GM18505 (cell line): Measurements from ENCODE around the gene TSPYL1.

ENCODE experiments used
- ATAC-seq: cut with Tn5 transposase; IDR thresholded peaks from one replicate; pipeline ENCODE4 v1.9.1; 2021; ENCODE audit not compliant: unreplicated experiment
- POLR2A ChIP-seq: IDR thresholded peaks from 4 replicates; pipeline ENCODE4 v1.6.1; 2011; ENCODE audit warnings: borderline replicate concordance; ENCODE audit not compliant: insufficient read depth, insufficient read length; ENCODE audit errors: extremely low read depth

TSPYL1 gene

DNA sequence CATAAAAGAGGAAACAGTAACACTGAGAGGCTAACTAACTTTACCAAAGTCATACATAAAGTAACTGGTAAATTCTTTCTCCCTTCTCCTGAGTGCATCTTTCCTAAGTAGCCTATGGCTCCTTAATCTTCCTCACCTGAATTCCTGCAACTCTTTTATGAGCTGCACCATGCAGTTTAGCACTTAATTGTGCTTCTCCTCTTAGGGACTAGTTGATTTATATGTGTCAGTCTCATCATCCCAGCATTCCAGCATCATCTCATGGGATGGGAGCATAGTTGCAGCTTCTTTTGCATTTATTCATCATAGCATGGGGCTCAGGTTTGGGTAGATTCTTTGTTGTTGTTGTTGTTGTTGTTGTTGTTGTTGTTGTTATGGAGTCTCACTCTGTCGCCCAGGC is 3.5 kb upstream of the TSPYL1 start:
- no peak for TF ChIP-seq POLR2A
- no peak for ATAC-seq

DNA sequence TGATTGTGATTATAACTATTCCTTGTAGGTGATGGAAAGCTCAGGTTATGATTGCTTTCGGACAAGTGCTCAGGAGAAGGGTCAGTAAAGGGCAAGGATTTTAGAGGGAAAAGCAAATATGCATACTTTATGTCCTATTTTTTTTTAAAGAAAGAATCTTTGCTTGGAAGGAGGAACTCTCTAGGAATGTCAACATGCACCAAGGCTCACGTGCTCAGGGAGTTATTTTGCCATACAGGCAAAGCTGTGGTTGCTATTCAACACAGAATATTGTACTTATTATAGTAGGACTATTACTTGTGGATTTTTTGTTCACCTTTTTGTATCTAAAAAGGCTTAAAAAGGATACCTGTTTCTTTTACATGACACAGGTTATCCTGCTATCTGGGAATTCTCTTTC is 3.0 kb upstream of the TSPYL1 start:
- no peak for TF ChIP-seq POLR2A
- no peak for ATAC-seq

DNA sequence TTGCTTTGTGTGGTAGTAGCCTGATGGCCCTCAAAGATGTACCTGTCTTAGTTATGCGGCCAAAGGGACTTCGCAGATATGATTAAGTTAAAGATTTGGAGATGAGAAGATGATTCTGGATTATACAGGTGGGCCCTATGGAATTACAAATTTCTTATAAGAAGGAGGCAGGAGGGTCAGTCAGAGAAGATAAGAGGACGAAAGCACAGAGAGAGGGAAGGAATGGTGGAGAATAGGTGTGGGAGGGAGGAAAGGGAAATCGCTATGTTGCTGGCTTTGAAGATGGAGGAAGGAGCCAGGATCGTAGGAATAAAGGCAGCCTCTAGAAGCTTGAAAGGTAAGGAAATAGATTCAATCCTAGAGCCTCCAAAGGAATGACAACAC is 1.2 kb upstream of the TSPYL1 start:
- no peak for TF ChIP-seq POLR2A
- ATAC-seq = no peak

DNA sequence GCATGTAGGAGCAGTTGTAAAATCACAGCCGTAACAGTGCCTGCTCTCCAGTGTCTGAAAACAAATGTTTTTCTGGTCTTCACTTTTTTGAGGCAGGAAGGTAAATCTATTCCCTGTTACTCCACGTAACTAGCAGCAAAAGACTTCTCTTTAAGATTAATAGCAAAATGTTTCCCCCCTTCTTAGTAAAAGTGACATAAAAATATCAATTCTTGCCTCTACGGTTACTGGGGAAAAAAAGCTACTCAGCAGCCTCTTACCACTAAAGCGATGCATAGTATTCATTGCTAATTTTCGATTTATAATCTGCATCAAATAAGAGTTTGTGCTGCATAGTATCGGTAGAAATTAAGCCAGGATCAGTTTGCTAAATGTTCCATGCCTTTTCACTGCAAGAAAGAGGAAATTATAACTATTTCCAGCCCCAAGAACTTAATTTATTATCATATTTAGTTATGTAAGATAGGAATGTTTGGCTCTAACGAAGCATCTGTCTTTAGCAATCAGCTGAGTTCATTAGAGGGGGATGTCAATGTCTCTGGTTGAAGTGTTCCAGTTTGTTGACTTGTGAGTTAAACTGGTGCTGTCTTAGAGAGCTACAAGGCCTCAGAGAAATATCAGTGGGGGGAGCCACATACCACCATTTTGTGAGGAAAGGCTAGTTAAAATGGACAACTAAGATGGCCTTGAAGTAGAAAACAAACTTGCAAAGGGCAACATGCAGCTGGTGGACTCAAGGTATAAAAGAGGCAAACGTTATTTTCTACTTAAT is 617 bp upstream of the TSPYL1 start:
- no peak for TF ChIP-seq POLR2A
- ATAC-seq = no peak

DNA sequence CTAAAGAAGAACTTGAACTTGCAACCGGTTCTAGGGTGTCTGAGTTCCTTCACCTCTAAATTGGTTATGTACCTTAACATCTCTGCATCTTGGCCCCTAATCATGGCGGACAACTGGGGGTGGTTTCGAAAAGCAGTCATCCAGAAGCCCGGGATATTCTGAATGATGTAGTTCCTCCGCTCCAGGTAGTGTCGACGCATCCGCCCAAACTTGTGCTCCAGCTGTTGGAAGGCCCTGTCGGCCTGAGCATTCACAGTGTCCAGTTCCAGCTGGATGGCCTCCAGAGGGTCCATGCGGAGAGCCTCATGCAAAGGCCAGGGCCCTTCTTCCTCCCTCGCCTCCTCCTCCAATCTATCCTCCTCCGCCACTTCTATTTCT is 887 bp downstream of the TSPYL1 start:
- no peak for TF ChIP-seq POLR2A
- ATAC-seq = no peak

DNA sequence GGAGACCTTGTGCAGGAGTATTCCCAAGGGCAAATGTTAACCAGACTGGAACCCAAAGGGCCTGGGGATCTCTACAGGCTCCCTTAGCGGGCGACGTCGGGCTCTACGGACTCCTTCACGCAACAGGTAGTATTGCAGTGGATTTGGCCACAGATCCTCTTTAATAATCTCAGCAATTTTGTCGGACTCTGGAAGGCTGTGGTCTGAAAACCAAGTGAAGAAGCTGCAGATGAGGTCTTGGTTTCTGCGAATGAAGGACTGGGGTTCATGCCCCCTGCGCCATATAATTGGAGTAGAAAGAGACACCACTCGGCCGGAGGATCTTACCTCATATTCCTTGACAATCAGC is 1.3 kb downstream of the TSPYL1 start:
- TF ChIP-seq POLR2A = no peak
- no peak for ATAC-seq

DNA sequence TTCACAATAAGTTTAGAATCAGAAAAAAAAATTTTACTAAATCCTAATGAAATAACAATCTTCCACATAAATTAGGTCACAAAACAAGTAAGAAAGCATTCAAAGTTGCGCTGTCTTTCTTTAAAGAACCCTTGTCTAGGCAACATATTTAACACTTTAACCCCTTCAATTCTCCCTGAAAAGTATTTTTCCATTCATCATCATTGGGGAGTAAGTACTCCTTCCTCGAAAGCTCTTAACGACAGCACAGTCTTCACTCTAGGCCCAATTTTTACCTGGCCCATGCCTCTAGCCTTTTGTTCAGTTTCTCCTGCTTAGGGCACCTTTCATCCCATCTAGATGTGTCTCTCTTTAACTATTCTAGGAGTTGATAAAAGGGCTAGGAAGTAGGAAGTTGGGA is 2.6 kb downstream of the TSPYL1 start:
- ATAC-seq = no peak
- no peak for TF ChIP-seq POLR2A

DNA sequence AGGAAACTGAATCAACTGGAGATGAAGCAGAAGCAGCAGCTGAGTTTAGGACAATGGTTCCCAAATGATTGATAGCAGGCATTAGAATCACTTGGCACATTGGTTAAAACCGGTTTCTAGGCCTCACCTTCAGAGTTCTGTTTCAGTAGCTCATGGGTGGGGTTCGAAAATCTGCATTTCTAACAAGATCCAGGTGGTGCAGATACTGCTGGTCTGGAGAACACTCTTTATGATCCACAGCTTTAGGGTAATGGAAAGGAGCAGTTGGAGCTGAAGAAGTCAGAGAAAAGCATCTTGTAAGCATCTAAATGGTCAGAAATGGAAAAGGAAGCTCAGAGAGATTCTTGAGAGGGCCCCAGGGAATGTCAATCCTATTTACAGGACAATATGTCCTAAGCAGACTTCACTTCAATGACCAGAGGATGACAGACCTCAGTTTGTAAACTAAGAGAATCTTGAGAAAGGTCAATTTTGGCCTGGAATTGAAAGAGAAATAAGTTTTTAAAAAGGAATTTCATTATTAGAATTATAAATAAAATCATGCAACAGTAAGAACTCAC is 8.5 kb downstream of the TSPYL1 start:
- ATAC-seq = no peak
- no peak for TF ChIP-seq POLR2A

DNA sequence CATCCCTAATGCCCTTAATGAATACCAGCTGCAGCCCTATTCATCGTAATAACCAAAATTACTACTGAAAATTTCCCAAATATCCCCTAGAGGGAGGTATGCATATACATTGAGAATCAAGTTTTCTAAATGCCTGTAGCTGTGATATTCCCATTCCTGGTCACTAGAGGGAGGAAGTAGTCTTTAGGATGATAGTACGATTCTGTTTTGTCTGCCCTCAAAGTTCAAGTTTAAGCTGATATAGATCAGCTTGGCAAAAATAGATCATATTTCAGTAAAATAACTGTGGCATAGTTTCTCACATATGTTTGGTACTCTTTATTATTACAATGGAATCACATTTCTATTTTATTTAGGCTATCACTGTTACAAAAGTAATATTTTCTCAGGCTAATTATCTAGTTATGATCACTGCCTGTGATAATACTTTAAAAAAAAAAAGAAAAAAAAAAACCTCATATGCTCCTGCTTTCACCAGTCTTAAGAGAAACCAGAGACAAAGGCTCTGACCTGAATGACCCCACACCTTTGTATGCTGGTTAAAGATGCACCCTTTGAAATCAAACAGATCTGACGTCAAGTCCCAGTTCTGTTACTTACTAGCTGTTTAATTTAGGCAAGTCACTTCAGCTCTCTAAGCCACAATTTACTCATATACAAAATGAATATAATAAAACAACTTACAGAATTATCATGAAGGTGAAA is 11.0 kb downstream of the TSPYL1 start:
- no peak for TF ChIP-seq POLR2A
- ATAC-seq = peak; percentile 87

DNA sequence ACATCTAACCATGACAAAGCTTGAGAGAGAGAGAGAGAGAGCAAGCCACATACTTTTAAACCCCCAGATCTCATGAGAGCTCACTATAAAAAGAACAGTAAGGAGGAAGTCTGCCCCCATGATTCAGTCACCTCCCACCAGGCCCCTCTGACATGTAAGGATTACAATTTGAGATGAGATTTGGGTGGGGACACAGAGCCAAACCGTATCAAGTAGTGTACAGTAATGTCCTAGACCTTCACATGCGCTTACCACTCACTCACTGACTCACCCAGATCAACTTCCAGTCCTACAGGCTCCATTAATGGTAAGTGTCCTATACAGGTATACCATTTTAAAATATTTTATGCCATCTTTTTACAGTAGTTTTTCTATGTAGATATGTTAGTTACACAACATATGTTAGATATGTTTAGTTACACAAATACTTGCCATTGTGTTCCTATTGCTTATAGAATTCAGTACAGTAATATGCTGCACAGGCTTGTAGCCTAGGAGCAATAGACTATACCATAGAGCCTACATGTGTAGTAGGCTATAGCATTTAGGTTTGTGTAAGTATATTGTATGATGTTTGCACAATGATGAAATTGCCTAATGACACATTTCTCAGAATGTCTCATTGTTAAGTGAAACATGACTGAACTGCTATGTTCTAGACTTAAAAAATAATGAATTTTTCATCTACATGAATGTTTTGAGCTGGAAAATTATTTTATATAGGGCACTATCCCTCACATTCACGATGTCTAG is 11.7 kb downstream of the TSPYL1 start:
- peak; percentile 12 for ATAC-seq
- TF ChIP-seq POLR2A = no peak

DNA sequence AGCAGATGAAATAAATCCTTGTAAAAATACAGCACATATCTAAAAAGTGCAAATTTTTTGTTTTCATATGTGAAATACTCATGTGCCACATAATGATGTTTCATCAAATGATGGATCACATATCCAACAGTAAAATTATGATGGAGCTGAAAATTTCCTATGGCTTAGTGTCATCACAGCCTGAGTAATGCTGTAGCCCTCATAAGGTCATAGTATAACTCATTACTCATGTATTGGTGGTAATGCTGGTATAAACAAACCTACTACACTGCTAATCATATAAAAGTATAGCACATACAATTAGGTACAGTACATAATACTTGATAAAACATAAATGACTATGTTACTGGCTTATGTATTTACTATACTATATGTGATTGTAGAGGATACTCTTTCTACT is 12.9 kb downstream of the TSPYL1 start:
- no peak for ATAC-seq
- no peak for TF ChIP-seq POLR2A

DNA sequence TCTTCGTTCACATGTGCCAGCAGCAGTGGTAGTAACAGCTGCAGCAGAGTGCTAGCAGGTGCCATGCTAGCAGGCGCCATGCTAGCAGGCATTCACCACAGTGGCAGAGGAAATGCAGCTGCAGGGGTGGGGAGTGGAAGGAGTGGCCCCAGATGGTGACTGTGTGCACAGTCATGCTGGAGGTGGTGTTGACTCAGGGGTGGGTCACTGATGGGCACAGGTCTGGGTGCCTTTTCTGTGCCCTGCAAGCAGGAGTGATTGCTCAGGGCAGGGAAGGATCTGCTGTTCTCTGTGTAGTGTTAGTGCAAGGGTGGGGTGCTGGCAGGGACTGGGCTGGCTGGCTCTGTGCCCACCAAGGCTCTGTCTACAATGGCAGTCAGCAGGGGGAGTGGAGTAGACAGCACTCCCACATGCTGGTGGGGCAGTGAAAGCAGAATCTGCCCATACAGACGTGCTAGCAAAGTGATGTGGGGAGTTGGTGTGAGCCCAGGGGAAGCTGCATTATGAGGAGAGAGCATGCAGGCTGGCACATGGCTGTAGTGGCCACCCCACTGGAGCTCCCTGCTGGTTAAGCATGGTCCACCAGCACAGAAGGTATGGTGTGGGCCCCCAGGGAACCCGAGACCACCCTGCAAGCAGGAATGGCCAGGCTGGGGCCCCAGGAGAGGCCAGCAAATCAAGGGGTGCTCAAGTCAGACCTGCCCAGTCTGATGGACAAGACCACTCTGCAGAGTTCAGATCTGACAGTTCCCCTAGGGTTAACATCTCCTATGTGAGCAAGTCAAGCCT is 14.5 kb downstream of the TSPYL1 start:
- no peak for TF ChIP-seq POLR2A
- no peak for ATAC-seq

DNA sequence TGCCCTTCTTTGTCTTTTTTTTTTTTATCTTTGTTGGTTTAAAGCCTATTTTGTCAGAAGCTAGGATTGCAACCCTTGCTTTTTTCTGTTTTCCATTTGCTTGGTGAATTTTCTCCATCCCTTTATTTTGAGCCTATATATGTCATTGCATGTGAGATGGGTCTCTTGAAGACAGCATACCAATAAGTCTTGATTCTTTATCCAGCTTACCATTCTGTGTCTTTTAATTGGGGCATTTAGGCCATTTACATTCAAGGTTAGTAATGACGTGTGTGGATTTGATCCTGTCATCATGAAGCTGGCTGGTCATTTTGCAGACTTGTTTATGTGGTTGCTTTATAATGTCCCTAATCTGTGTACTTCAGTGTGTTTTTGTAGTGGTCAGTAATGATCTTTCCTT is 16.4 kb downstream of the TSPYL1 start:
- TF ChIP-seq POLR2A = no peak
- ATAC-seq = no peak

DNA sequence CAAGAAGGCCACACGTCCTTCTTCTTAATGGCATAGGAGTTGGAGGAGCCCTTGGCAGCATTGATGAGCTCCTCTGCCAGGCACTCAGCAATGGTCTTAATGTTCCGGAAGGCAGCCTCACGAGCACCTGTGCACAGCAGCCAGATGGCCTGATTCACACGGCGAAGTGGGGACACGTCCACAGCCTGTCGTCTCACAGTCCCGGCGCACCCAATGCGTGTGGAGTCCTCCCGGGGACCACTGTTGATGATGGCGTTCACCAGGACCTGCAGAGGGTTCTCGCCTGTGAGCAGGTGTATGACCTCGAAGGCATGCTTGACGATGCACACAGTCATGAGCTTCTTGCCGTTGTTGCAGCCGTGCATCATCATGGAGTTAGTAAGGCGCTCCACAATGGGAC is 21.2 kb downstream of the TSPYL1 start:
- no peak for ATAC-seq
- TF ChIP-seq POLR2A = no peak

DNA sequence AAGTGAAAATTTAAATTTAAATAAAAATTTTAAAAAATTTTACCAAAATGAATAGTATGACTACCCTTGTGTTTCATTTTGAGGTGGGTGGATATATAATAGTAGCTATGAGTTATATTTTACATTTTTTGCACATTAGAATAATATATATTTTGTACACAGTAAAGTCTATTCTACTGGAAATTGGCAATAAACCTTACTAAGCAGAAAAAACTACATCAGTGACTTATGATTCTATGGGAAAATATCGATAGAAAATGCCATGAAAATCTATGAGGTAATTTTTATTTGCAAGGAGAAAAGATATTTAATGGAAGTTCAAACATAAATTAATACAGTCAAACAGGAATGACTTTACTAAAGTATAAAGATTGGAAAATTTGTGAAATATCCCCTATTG is 23.0 kb downstream of the TSPYL1 start:
- no peak for TF ChIP-seq POLR2A
- no peak for ATAC-seq
